Sciatic nerve (tissue), 2 donors: ENCODE results near the gene CHI3L1. TPM values are rescaled to one million over a fixed set of nuclear protein-coding genes. Genes with fewer than 3 reads are reported as not detected.
A peak's percentile ranks its signal among the peaks of the same experiment; 100 is the strongest.

ENCODE experiments used
- ATAC-seq: fragments of 200-7000 bp; cut with Tn5 transposase; one replicate; pipeline ENCODE4 v1.9.1; 2020; ENCODE audit warnings: mild to moderate bottlenecking, moderate library complexity
- DNase-seq: peaks from one replicate; pipeline ENCODE4 v3.0.0-alpha.2; 2020; ENCODE audit warnings: low spot score
- intact Hi-C: fragments of 100-400 bp; cut with DNase I; formaldehyde crosslinking; loops from one replicate; pipeline ENCODE4 v1.14.2; 2022
- total RNA-seq: library from RNA; stranded (reverse); fragmentation: NEBNext Ultra II Directional; extraction: Animal tissue kit (Norgen Biotek cat#: 25700); gene quantifications from one replicate; pipeline ENCODE4 v1.2.1, GENCODE V29; 2021
- donor health status: DM: no; HTN: no; CAD: no.
- donor health status: DM: no; HTN: no; CAD: no.

The CHI3L1 gene
- total RNA-seq, 1 donor from 2014 or later = 37.0 TPM

DNA sequence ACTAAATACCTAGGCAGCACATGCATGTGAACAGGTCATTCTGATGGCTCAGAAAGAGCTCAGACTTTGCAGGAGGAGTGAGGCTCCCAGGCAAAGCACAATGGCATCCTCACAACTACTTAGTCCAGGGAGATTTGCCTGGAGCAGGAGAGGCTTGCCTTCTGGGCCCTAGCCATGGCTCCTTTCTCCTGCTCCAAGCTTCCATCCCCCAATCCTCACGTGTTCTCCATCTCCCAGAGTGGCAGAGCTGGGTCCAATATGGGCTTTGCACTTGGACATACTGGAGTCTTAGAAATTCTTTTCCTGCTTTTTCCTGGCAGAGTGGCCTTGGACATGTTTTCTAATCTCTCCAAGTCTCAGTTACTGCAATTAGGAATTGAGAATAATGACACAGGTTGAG, 26.7 kb downstream of the CHI3L1 start:
- intact Hi-C loops = no loop called here
- ATAC-seq (no peak), DNase-seq (no peak)

DNA sequence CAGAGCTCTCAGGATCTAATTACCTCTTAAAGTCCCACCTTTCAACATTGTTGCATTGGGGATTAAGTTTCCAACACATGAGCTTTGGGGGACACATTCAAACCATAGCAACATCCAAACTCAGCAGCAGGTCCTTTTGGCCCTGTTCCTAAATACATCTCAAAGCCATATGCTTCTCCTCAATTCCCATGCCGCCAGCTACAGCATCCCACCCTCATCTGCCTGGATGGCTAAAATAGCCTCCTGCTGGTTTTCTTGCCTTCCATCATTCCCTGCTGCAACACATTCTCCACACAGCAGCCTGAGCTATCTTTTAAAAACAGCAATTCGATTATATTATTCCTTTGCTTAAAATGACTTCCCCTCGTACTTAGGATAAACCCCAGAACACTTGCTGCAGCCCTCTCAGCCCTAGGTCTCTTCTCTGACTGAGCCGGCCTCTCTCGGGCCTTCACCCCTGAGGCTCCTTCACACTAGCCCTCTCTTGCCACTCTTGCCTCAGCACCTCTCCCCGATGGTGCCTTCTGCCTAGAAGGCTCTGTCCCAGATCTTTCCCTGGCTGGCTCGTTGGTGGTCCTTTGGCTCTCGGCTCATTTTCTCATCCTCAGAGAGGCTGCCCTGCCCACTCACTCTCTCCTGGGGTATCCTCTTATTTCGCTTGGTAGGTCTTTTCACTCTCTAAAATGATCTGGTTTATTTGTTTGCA, 27.4 kb downstream of the CHI3L1 start:
- DNase-seq = no peak
- ATAC-seq = no peak
- intact Hi-C loops = no loop called here

DNA sequence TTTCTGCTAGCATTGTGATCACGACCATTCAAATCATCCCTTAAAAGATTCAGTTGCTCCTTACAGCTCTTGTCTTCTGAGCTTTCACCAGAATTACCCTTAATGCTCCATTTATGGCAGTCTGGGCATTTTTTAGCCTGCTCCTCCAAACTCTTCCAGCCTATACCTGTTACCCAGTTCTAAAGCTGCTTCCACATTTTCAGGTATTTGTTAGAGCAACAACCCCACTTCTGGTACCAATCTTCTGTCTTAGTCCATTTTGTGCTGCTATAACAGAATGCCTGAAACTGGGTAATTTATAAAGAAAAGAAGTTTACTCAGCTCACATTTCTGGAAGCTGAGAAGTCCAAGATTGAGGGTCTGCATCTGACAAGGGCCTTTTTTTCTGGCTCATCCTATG, 28.1 kb downstream of the CHI3L1 start:
- DNase-seq = no peak
- no peak for ATAC-seq
- intact Hi-C loops = no loop called here

DNA sequence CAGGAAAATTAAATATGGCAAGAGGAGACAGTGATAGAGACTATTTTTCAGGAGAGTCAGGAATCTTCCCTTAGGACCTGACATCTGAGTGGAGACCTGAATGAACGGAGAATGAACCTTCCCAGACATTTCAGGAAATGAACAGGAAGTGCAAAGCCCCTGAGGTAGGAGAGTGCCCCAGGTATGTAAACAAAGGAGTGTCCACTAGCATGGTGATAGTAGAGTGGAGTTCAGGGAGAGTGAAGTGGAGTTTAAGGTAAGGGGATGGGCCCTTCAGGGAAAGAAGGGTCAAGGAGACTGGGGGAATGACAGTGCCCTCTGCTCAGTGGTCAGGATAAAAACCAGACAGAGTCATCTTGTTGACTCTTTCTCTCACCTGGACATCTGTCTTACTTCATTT, 30.2 kb downstream of the CHI3L1 start:
- intact Hi-C loops = no loop called here
- DNase-seq = no peak
- ATAC-seq = no peak

DNA sequence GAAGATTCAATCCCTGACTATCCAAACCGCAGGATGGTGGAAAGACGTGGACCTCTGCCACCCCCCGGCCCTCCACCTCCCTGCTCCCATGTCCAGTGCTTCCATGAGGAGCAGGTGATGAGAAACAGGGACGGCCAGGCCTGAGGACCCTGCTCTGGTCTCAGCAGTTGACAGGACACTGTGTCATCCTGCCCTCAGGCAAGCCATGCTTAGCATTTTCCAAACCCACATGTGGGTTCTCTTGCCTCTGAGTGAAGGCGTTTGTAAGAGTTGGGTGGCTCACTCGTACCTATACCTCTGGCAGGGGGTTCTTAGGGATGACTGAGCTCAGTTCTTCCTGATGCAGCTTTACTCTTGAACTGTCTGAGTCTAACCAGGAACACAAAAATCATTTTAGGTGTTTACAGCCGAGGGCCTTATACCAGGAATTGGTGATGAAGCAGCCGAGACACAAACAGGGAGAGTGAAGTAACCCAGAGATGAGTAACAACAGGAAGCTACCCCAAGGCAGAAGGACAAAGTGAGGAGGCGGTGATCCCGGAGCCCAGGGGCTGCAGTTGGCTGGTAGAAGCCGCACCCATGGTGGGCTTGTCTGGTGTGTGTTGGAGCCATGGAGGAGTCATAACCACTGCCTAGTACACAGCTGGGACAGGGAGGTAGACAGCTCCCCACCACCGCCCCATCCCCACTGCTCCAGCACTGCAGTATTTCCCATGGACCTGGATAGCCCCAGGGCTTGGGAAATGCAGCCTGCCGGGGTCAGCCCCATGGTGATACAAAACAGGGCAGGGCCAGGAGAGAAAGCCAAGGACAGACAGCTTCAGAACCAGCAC, 32.3 kb downstream of the CHI3L1 start:
- intact Hi-C loops = no loop called here
- ATAC-seq (peak; percentile 34), DNase-seq (no peak)

DNA sequence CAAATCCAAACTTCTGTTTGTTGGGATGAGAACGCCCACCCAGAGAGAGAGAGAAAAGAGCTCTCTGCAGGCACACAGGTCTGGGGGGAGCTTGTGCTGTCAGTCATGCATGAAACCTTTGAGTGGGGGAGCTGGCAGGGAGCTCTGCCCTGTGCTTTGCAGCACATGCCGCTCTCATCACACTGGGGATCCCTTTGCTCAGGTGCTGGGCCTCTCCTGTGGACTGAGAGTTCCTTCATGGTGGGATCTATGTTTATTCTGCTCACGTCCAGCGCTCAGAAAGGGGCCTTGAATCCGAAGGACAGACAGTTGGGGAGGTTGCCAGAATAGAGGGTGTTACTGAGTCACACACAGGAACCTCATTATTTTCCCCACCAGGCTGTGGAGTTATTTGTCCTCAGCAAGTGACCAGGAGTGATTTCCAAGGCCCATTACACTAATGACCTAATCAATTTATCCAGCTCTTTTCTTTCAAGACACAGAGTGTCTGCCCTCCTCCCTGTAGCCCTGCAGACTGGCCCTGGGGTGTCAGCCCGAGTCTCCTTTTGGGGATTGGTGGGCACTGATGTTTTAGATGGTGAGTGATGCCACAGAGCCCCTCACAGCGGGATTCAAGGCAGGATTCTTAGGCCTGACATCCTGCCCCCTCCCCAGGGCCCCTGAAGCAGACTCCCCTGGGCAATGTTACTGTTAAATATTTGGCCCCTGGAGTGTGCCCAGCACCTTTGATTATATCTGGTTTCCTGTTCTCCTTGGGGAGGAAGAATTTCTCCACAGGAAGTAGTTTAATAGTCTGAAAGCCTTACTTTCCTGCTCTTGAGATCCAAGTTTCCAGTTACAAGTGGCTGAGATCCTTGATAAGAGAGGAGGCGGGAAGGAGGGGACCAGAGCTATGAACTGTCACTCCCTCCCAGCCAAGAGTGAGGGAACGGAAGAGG, 33.2 kb downstream of the CHI3L1 start:
- intact Hi-C loops = no loop called here
- DNase-seq (no peak), ATAC-seq (no peak)

DNA sequence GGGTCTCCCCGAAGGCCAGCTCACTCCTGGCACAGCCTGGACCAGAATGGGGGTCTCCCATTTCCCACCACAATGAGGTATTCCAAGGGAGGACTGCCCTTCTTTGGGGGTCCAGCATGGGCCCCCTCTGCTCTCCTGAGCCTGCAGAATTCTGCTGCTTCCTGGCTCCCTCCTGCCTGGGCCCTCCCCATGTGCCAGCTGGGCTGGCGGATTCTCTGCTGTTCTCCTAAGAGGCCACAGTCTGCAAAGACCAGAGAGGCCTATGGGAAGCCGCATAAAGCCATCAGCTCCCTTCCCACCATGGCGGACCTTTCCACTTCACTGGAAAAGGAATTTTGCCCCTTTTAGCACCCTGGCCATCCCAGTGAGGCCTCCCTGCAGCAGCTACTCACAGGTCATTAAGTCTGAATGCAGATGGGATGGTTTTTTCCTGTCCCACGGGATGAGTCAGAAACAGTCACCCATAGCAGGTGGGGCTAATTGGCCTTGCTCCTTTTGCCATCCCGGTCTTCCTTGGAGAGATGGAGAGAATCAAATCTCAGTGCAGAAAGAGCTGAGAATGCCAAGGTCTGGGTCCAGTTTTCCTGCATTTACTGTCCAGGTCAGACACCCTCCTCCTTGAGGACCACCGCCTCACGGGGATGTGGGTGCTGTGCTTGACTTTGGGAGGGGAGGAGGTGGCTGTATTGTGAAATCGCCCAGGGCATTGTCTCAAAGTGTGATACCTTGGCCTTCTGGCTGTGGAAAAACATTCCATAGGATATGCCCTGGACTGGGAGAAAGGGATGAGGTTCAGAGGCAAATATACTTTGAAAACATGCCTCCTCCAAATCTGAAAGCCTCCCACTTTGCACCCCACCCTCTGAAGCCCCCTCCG, 34.1 kb downstream of the CHI3L1 start:
- intact Hi-C loops = no loop called here
- ATAC-seq (no peak), DNase-seq (no peak)

DNA sequence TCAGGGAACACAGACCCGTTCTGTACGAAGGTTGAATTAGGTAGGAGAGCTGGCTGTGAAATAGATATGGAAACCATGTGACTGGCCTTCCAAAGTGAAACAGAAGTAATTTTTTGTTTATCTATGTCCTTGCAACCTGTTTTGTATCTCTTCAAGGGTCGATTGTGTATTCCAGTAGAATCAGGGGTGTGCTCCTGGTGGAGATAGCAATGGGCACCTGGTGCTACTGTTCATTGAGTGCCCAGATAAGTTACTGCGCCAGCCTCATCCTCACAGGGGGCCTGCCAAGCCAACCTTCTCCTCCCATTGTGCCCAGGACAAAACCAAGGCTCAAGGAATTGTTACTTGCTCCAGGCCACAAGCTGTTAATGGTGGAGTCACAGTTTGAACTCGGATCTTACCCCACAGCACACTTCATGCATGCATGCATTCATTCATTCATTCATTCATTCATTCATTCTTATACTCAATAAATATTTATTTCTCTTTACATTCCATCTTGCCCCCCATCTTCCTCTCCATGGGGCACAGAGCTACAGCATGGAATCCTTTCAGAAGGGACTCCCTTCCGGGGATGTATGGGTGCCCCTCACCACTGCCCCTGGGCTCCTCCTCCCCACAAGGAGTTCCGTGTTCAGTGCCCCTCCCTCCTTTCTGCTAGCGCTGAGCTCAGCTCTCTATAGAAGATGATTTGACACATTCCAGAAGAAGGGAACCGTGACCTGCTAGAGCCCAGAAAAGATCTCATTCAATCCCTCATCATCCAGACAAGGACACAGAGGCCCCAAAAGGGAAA, 34.9 kb downstream of the CHI3L1 start:
- no peak for ATAC-seq
- intact Hi-C loops = no loop called here

DNA sequence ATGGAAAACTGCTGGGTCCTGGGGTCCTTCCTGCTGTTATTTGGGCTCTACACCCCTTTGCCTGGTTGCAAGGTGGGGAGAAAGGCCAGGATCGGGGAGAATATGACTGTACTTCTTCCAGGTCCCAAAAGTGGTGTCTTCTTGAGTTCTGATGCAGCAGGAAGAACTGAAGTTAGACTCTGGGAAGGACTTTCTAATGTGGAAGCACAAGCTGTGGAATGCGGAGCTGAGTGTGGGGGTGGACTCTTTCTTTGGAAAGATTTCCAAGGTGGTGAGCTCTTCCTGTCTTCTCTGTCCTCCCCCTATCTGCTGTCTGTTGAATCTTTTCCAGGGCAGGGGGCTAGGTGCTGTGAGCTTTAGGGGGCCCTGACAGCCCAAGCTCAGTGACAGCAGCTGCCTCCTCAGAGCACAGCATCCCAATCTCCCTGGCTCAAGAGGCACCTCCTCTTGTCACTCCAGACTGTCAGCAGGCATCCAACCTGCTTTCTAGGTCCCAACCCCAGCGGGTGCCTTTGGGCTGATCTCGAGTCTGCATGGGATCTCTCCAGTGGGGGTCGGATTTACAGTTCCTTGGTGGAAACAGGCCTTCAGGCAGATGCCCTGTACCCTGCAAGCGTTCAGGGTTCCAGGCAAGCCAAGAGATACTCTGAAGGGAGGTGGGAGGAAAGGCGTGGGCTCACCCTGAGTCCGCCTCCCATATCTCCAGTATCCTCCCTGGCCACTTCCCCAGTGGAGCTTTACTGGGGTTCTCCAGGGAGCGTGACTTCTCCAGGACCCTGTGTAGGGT, 35.8 kb downstream of the CHI3L1 start:
- ATAC-seq = no peak
- intact Hi-C loops = no loop called here
- no peak for DNase-seq

More for the DNA sequence above, 34.9 kb downstream of the CHI3L1 start:
- no peak for DNase-seq

DNA sequence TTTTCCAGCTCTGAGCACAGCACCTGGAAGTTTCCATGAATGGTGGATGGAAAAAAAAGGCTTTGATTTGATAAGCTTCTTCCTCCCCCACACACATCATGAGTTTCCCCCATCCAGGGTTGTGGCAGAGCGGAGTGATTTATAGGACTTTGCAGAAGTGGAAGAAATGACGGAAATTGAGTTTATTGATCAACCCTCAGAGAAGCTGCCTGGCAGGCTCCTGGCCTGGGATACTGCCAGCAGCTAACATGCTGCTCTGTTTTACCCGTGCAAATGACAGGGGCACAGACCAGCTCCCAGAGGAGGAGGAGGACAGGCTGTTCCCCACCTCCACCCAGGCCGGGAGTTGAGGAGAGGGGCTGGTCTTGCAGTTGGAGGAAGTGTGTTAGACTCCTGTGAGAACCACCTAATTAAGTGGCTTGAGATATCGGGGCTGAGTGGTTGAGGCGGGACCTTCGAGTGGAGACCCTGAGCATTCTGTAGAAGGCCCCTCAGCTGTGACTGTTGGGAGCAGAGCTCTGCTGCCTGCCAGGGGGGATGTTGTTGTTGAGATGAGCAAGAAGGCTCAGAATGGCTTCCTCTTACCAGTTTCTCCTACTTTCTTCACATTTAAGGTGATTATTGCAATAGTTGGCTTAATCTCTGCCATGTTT, 37.2 kb downstream of the CHI3L1 start:
- intact Hi-C loops = no loop called here
- DNase-seq (no peak), ATAC-seq (no peak)

DNA sequence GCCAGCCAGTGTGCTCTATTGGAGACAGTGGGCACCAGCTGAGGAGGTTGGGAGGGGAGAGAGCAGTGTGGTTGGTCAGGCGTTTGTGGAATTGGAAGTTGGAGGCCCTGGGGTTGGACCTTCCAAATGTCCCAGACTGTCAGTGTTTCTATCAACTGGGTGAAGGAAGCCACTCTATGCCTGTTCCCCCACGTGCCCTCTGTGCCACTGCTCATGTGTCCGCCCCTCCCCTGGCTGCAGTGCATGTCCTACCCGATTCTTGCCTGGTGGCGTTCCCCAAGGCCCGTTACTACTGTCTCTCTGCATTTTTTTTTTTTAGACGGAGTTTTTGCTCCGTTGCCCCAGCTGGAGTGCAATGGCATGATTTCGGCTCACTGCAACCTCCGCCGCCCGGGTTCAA, 37.9 kb downstream of the CHI3L1 start:
- no peak for ATAC-seq
- no peak for DNase-seq
- intact Hi-C loops = no loop called here

DNA sequence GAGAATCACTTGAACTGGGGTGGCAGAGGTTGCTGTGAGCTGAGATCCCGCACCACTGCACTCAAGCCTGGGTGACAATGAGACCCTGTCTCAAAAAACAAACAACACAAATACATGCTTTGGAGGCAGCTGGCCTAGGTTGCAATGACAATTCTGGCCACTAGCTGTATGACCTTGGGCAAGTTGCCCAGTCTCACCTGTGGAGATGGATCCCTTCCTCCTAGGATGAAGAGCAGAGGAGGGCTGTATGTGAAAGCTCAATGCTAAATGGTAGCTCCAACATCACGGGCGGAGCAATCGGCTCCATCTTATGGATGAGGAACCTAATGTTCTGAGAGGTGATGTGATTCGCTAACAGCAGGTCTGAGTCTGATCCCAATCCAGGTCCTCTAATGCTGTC, 38.4 kb downstream of the CHI3L1 start:
- ATAC-seq = no peak

DNA sequence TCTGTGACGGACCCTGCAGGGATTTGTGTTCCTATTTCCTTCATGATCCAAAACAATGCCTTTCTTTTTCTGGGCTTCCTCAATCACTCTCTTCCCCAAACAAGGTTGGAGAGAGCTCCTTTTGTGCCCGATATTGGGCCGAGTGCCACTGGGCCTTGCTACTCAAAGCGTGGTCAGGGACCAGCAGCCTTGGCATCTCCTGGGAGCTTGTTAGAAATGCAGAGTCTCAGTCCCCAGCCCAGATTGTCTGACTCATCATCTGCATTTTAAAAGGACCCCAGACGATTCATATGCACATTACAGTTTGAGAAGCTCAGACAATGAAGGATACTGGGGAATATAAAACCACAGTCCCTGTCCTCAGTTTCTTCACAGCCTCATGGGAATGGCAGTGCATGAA, 39.1 kb downstream of the CHI3L1 start:
- no peak for ATAC-seq
- intact Hi-C loops = no loop called here
- no peak for DNase-seq

More for the DNA sequence above, 38.4 kb downstream of the CHI3L1 start:
- intact Hi-C loops = no loop called here
- DNase-seq = no peak

DNA sequence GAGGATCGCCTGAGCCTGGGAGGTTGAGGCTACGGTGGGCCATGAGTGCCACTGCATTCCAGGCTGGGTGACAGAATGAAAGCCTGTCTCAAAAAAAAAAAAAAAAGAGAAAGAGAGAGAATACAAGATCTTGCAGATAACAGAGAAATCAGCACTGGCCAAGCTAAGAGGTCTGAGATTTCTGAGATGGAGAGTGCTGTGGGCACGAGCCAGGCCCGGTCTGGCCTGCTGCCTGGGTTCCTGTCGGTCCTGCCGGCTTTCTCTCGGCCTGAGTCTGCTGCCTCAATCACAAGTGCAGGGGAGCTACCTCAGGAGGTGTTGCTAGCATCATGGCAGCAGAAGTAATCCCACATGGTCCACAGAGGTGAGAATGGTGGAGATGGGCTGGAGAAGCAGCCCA, 40.0 kb downstream of the CHI3L1 start:
- no peak for ATAC-seq
- DNase-seq = no peak
- intact Hi-C loops = no loop called here

DNA sequence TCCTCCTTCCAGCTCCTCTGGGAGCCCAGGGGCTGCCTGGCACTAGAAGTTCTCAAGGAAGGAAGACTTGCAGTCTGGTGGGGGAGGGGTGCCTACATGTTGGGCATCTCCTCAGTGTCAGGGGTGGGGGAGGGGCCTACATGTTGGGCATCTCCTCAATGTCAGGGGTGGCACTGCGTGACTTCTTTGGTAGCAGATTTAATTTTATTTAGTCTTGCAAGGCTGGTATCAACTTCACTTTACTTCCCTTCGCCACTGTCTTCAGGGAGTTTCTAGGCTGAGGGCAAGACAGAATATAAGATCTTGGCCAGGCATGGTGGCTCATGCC, 40.5 kb downstream of the CHI3L1 start:
- DNase-seq (no peak), ATAC-seq (no peak)
- intact Hi-C loops = no loop called here

DNA sequence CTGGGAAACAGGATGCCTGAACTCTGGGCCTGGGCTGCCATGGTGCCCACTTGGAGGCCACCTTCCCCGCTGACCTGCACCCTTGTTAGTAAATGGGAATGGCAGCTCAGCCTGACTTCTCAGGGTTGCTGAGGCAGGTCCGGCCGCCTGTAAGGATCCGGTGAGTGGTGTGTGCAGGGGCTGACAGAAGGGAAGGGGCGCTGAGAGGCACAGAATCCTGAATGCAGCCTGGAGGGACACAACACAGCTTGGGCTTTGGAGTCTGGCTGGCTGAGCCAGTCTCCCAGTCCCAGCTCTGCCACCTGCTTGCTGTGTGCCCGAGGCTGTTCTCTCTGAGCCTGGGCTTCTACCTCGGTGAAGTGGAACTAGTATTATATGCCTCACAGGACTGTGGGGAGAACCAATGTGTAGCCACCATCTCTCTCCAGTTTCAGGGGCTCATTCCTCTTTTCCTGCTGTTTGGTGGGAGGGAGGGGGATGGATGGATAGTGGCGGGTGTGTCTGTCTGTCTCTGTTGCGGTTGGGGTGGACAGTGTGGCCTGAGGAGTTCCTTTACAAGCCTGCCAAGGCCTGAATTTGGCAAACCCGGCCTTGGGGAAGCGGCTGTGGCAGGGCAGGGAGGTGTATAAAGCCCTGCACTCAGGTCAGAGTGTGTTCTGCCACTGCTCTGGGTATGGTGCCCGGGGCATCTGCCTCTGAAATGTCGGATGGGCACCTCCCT, 41.0 kb downstream of the CHI3L1 start:
- no peak for ATAC-seq
- DNase-seq = no peak
- intact Hi-C loops = no loop called here
